Measurements from ENCODE around the gene CT45A8.
"Not testable (repeated sequence)": the region's sequence is repeated elsewhere in the genome, so short reads cannot be mapped to it uniquely, and the experiment has no call there.

Gene CT45A8

GRCh38 chrX:135854438-135854837 is at the start of gene CT45A8:
TSS of gene CT45A8 (minus strand) at chrX:135854538. CDS start at chrX:135850783, 3,755 bp downstream.
- not testable (repeated sequence) for DNase-seq

GRCh38 chrX:135893294-135893817 is 39.0 kb upstream of the CT45A8 start, which contains the start of the genes CT45A10 and SAGE1:
TSS of gene CT45A10 (minus strand) at chrX:135893444. CDS start at chrX:135885344, 8,100 bp downstream.
TSS of gene SAGE1 (plus strand) at chrX:135893716. CDS start at chrX:135896243, 2,527 bp downstream.
- DNase-seq = no peak

GRCh38 chrX:135892781-135893180 is 38.4 kb upstream of the CT45A8 start:
- no peak for DNase-seq

- no peak for DNase-seq
Measured at GRCh38 chrX:135890087-135890585, 35.8 kb upstream of the CT45A8 start.

- not testable (repeated sequence) for DNase-seq
Measured at GRCh38 chrX:135888976-135889375, 34.6 kb upstream of the CT45A8 start.

- not testable (repeated sequence) for DNase-seq
Measured at GRCh38 chrX:135888230-135888629, 33.9 kb upstream of the CT45A8 start.

GRCh38 chrX:135882741-135883140 is 28.4 kb upstream of the CT45A8 start:
- DNase-seq = not testable (repeated sequence)

GRCh38 chrX:135871712-135872111 is 17.4 kb upstream of the CT45A8 start, which contains the start of gene CT45A9:
TSS of gene CT45A9 (minus strand) at chrX:135871812. CDS start at chrX:135868061, 3,751 bp downstream.
- not testable (repeated sequence) for DNase-seq

GRCh38 chrX:135837180-135837579 is 17.2 kb downstream of the CT45A8 start, which contains the start of gene CT45A7:
TSS of gene CT45A7 (minus strand) at chrX:135837280. CDS start at chrX:135833533, 3,747 bp downstream.
- not testable (repeated sequence) for DNase-seq

- DNase-seq = not testable (repeated sequence)
Measured at GRCh38 chrX:135819912-135820311, 34.4 kb downstream of the CT45A8 start, which contains the start of gene CT45A2. TSS of gene CT45A2 (minus strand) at chrX:135820012. CDS start at chrX:135816265, 3,747 bp downstream.

GRCh38 chrX:135802687-135803086 is 51.7 kb downstream of the CT45A8 start, which contains the start of gene CT45A6:
TSS of gene CT45A6 (minus strand) at chrX:135802787. CDS start at chrX:135798993, 3,794 bp downstream.
- DNase-seq = not testable (repeated sequence)

Data from cortex of kidney (tissue), 1 donor.